ENCODE results near the gene LRP8. TPM values are rescaled to one million over a fixed set of nuclear protein-coding genes. Genes with fewer than 3 reads are reported as not detected.

The LRP8 gene
- polyA plus RNA-seq, 2 of the 4 experiments (the other 2 are of a cell fraction), result 32.6 to 46.1 TPM

- ChIA-PET CTCF (interaction anchor here (0.9 to 1.0 kb wide), 2 partner anchors 20 to 89 kb away, joined by 3 to 4 read pairs; no protein-coding TSS in a partner anchor), POLR2A (no interaction called here)
- WGBS (ENCODE audit: missing lambda C conversion rate), result 77% methylated on average over 12 of the region's 12 CpGs
- H3K4me1 ChIP-seq, result no peaks in the 10 kb centered on the region
- no peak overlapping the region for H3K4me2 ChIP-seq
- no peak overlapping the region for H3K4me3 ChIP-seq
- FAIRE-seq (no peak), ATAC-seq (no peak), DNase-seq (ENCODE audit: low read depth in 1 of 2, low spot score in 1 of 2) (no peak)
- no peaks in the 10 kb centered on the region for H3K9me3 ChIP-seq
- TF ChIP-seq SREBF2 (IDR thresholded peaks at IDR 0.05) (no peak), BCL3 (IDR thresholded peaks at IDR 0.05) (no peak), MAX (IDR thresholded peaks at IDR 0.05) (no peak), PHF8 (IDR thresholded peaks at IDR 0.05; ENCODE audit: borderline replicate concordance, low read depth) (no peak), JUN (IDR thresholded peaks at IDR 0.05) (no peak), KDM5A (IDR thresholded peaks at IDR 0.05) (no peak), BHLHE40 (IDR thresholded peaks at IDR 0.05; ENCODE audit: low read depth, low read length) (no peak), NPAS2 (CRISPR knock-in tag; IDR thresholded peaks at IDR 0.05; ENCODE audit: borderline replicate concordance) (no peak), HMGXB4 (CRISPR knock-in tag; IDR thresholded peaks at IDR 0.05; ENCODE audit: borderline replicate concordance) (no peak), HES2 (IDR thresholded peaks at IDR 0.05) (no peak), ZNF302 (CRISPR knock-in tag; IDR thresholded peaks at IDR 0.05) (no peak), EHF (CRISPR knock-in tag; IDR thresholded peaks at IDR 0.05) (no peak), POLR2AphosphoS2 (conservative IDR thresholded peaks at IDR 0.05; ENCODE audit: low read length) (no peak), NR3C1 (IDR thresholded peaks at IDR 0.05) (no peak), RCOR1 (IDR thresholded peaks at IDR 0.05; ENCODE audit: low read depth, low read length) (no peak), ELK1 (IDR thresholded peaks at IDR 0.05; ENCODE audit: low read depth, low read length) (no peak), MAZ (IDR thresholded peaks at IDR 0.05; ENCODE audit: borderline replicate concordance, low read depth, low read length) (no peak), HOXA7 (CRISPR knock-in tag; IDR thresholded peaks at IDR 0.05) (no peak)
- no peak overlapping the region for H3K27ac ChIP-seq
Observed at GRCh38 chr1:53366901-53367502, 39.1 kb upstream of the LRP8 start.

GRCh38 chr1:53365437-53366063, 37.7 kb upstream of the LRP8 start:
- CTCF ChIA-PET, result no interaction called here
- Histone ChIP-seq H3K9me3 (no peaks in the 10 kb centered on the region), H3K27ac (no peak overlapping the region), H3K4me1 (no peaks in the 10 kb centered on the region), H3K4me2 (no peak overlapping the region), H3K4me3 (no peak overlapping the region)
- DNase-seq (ENCODE audit: low read depth in 1 of 2, low spot score in 1 of 2), result no peak
- 72% methylated on average over 12 of the region's 12 CpGs for WGBS (ENCODE audit: missing lambda C conversion rate)
- POLR2A ChIA-PET, result no interaction called here
- FAIRE-seq, result no peak
- TF ChIP-seq CEBPB (IDR thresholded peaks at IDR 0.05), result no peak
- no peak for TF ChIP-seq NPAS2 (CRISPR knock-in tag; IDR thresholded peaks at IDR 0.05; ENCODE audit: borderline replicate concordance)
- ATAC-seq, result no peak
